HCT116 (cell line): Measurements from ENCODE around the gene WWOX. TPM values are rescaled to one million over a fixed set of nuclear protein-coding genes. Genes with fewer than 3 reads are reported as not detected.

Experiments used
- ATAC-seq: fragments of 200-7000 bp; cut with Tn5 transposase; 2 replicates; pipeline ENCODE4 v1.9.1; 2020; ENCODE audit warnings: mild to moderate bottlenecking, moderate library complexity
- BruUV-seq: library from RNA; stranded (reverse); fragments of 400-500 nt; replicated peaks from 2 replicates; lab custom pipeline; 2021; lab: Mats Ljungman, UMichigan
- CTCF ChIA-PET: fragments of 300-600 bp; sonication (Branson Sonifier 250); formaldehyde crosslinking; loops from one replicate; lab custom pipeline; 2021; ENCODE audit warnings: antibody characterized with exemption; lab: Charles Lee
- POLR2A ChIA-PET: fragments of 300-600, 350-600 bp; sonication (Branson Sonifier 250); formaldehyde crosslinking; loops from one replicate; lab custom pipeline; 2021; ENCODE audit warnings: antibody characterized with exemption; lab: Charles Lee
- RAD21 ChIA-PET, 2 experiments: fragments of 300-600 bp; sonication (Branson Sonifier 250); formaldehyde crosslinking; loops; one replicate each; lab custom pipeline; 2023; ENCODE audit warnings: low total read pairs in 2 of 2; ENCODE audit not compliant: uncharacterized antibody in 2 of 2, unreplicated experiment in 2 of 2, low non-redundant PET in 1 of 2; lab: Charles Lee
- DNase-seq: peaks from one replicate; pipeline ENCODE4 v3.0.0-alpha.2; 2010; ENCODE audit warnings: low read depth, low spot score
- H2AFZ ChIP-seq: fragments of 200-600 bp; shearing (Covaris generic), sonication (generic); 2 replicates; pipeline ENCODE4 v1.6.1; 2017; ENCODE audit warnings: low read depth, mixed run types, mixed read lengths, antibody characterized with exemption, low read length; ENCODE audit not compliant: poor library complexity, severe bottlenecking
- H3K27ac ChIP-seq: 2 replicates; pipeline ENCODE4 v1.5.1; 2012; ENCODE audit warnings: low read depth, low read length
- H3K27me3 ChIP-seq: fragments of 200-600 bp; sonication (generic); 2 replicates; pipeline ENCODE4 v1.6.1; 2016; ENCODE audit warnings: mixed run types, low read length, mixed read lengths; ENCODE audit not compliant: insufficient read depth
- H3K36me3 ChIP-seq, 2 experiments: fragments of 200-500 bp in 1 of 2; fragments of 200-600 bp in 1 of 2; sonication (Bioruptor generic) in 1 of 2; sonication (generic) in 1 of 2; 2 replicates each; pipeline versions ENCODE4 v1.5.1 to v1.6.1; 2014 to 2016; ENCODE audit warnings: low read length in 2 of 2, inconsistent platforms in 1 of 2, mixed read lengths in 1 of 2, mixed run types in 1 of 2; ENCODE audit not compliant: insufficient read depth in 2 of 2, control insufficient read depth in 1 of 2
- H3K4me1 ChIP-seq, 2 experiments: fragments of 200-600 bp in 1 of 2; sonication (generic) in 1 of 2; 2 replicates each; pipeline versions ENCODE4 v1.5.1 to v1.6.1; 2012 to 2017; ENCODE audit warnings: low read length in 2 of 2, inconsistent platforms in 1 of 2, mild to moderate bottlenecking in 1 of 2, mixed read lengths in 1 of 2, mixed run types in 1 of 2, moderate library complexity in 1 of 2; ENCODE audit not compliant: insufficient read depth in 2 of 2, control insufficient read depth in 1 of 2
- H3K4me2 ChIP-seq: fragments of 200-600 bp; sonication (generic); 2 replicates; pipeline ENCODE4 v1.6.1; 2017; ENCODE audit warnings: mixed run types, low read length, mixed read lengths
- H3K4me3 ChIP-seq, 2 experiments: fragments of 200-600 bp in 1 of 2; sonication (generic) in 1 of 2; replicated peaks in 1 of 2; 2 replicates each; pipeline ENCODE4 v1.5.1; 2011 to 2016; ENCODE audit warnings: low read length in 2 of 2, control low read depth in 1 of 2, low read depth in 1 of 2, mild to moderate bottlenecking in 1 of 2, mixed read lengths in 1 of 2, mixed run types in 1 of 2
- H3K79me2 ChIP-seq: fragments of 200-600 bp; sonication (generic); 2 replicates; pipeline ENCODE4 v1.6.1; 2017; ENCODE audit warnings: mild to moderate bottlenecking, mixed run types, low read length, moderate library complexity, mixed read lengths; ENCODE audit not compliant: insufficient read depth
- H3K9ac ChIP-seq: fragments of 200-600 bp; sonication (generic); 2 replicates; pipeline ENCODE4 v1.6.1; 2016; ENCODE audit warnings: low read length, mixed read lengths
- H3K9me2 ChIP-seq: fragments of 200-600 bp; sonication (generic), shearing (Covaris generic); 2 replicates; pipeline ENCODE4 v1.6.1; 2017; ENCODE audit warnings: mixed run types, mild to moderate bottlenecking, moderate library complexity; ENCODE audit not compliant: insufficient read depth
- H3K9me3 ChIP-seq, 2 experiments: fragments of 200-500 bp in 1 of 2; fragments of 200-600 bp in 1 of 2; sonication (Bioruptor generic) in 1 of 2; sonication (generic) in 1 of 2; 2 replicates each; pipeline ENCODE4 v1.6.1; 2014 to 2017; ENCODE audit warnings: low read length in 2 of 2, mixed read lengths in 2 of 2, inconsistent platforms in 1 of 2, low read depth in 1 of 2, mild to moderate bottlenecking in 1 of 2, mixed run types in 1 of 2, moderate library complexity in 1 of 2; ENCODE audit not compliant: control insufficient read depth in 1 of 2, insufficient read depth in 1 of 2
- H4K20me1 ChIP-seq: fragments of 200-600 bp; sonication (generic), shearing (Covaris generic); 2 replicates; pipeline ENCODE4 v1.6.1; 2017; ENCODE audit warnings: mixed run types, mild to moderate bottlenecking, moderate library complexity; ENCODE audit not compliant: insufficient read depth
- ATF3 ChIP-seq: IDR thresholded peaks from 2 replicates; pipeline ENCODE4 v1.6.1; 2012
- EGR1 ChIP-seq: IDR thresholded peaks from 2 replicates; pipeline ENCODE4 v1.6.1; 2012; ENCODE audit warnings: low read depth
- ELF1 ChIP-seq: IDR thresholded peaks from 2 replicates; pipeline ENCODE4 v1.6.1; 2012; ENCODE audit warnings: low read depth, borderline replicate concordance
- EZH2 ChIP-seq: fragments of 200-600 bp; sonication (generic); IDR thresholded peaks from 2 replicates; pipeline ENCODE4 v1.6.1; 2017; ENCODE audit warnings: antibody characterized with exemption, mixed run types
- FOSL1 ChIP-seq: IDR thresholded peaks from 2 replicates; pipeline ENCODE4 v1.6.1; 2012; ENCODE audit warnings: low read depth
- JUND ChIP-seq: IDR thresholded peaks from 2 replicates; pipeline ENCODE4 v1.6.1; 2012
- MAX ChIP-seq: IDR thresholded peaks from 2 replicates; pipeline ENCODE4 v1.6.1; 2012
- POLR2A ChIP-seq: IDR thresholded peaks from 2 replicates; pipeline ENCODE4 v1.7.0; 2011; ENCODE audit warnings: borderline replicate concordance; ENCODE audit not compliant: insufficient read depth, insufficient read length; ENCODE audit errors: extremely low read depth
- POLR2AphosphoS5 ChIP-seq: IDR thresholded peaks from 2 replicates; pipeline ENCODE4 v1.6.1; 2011; ENCODE audit warnings: mild to moderate bottlenecking, low read depth, low read length, moderate library complexity
- RAD21 ChIP-seq: IDR thresholded peaks from 2 replicates; pipeline ENCODE4 v1.6.1; 2012; ENCODE audit warnings: low read depth, mild to moderate bottlenecking
- REST ChIP-seq: IDR thresholded peaks from 2 replicates; pipeline ENCODE4 v1.6.1; 2012; ENCODE audit warnings: low read depth
- SIN3A ChIP-seq: IDR thresholded peaks from 2 replicates; pipeline ENCODE4 v1.6.1; 2012; ENCODE audit warnings: low read depth
- SP1 ChIP-seq: IDR thresholded peaks from 2 replicates; pipeline ENCODE4 v1.6.1; 2012; ENCODE audit warnings: low read depth
- SRF ChIP-seq: IDR thresholded peaks from 2 replicates; pipeline ENCODE4 v1.6.1; 2012; ENCODE audit warnings: low read depth
- TCF7L2 ChIP-seq: IDR thresholded peaks from 2 replicates; pipeline ENCODE4 v1.7.0; 2011; ENCODE audit warnings: borderline replicate concordance, inconsistent platforms; ENCODE audit not compliant: insufficient read depth, insufficient read length; ENCODE audit errors: extremely low read depth
- ZBTB33 ChIP-seq: IDR thresholded peaks from 2 replicates; pipeline ENCODE4 v1.6.1; 2011; ENCODE audit warnings: mild to moderate bottlenecking, low read length, moderate library complexity; ENCODE audit not compliant: insufficient replicate concordance; ENCODE audit errors: extremely low read depth
- ZNF274 ChIP-seq: fragments of 200-500 bp; sonication (Bioruptor generic); IDR thresholded peaks from 2 replicates; pipeline ENCODE4 v1.6.1; 2014; ENCODE audit warnings: mild to moderate bottlenecking, low read depth, low read length, inconsistent platforms
- intact Hi-C: fragments of 100-400 bp; cut with micrococcal nuclease; formaldehyde crosslinking; loops from 2 replicates; pipeline ENCODE4 v1.10.0; 2022
- total RNA-seq: library from RNA; stranded (reverse); gene quantifications from one replicate; pipeline ENCODE4 v1.2.1, GENCODE V29; 2021; ENCODE audit not compliant: unreplicated experiment

WWOX gene
- total RNA-seq, 1 experiment from 2014 or later: 13.7 TPM

- intact Hi-C loops: no loop called here
- H3K36me3 ChIP-seq: no peaks in the 10 kb centered on the region
- RAD21 ChIA-PET: no interaction called here
- no peak for TF ChIP-seq RAD21
- no peak for TF ChIP-seq ZNF274
- TF ChIP-seq ELF1: no peak
- TF ChIP-seq TCF7L2: no peak
- no peak for TF ChIP-seq EGR1
- TF ChIP-seq POLR2A: no peak
- no peak for TF ChIP-seq MAX
- no peak for TF ChIP-seq SIN3A
- no peak for TF ChIP-seq REST
- no peak for TF ChIP-seq EZH2
- TF ChIP-seq ATF3: no peak
- TF ChIP-seq ZBTB33: no peak
- no peak for TF ChIP-seq FOSL1
- no peak for TF ChIP-seq POLR2AphosphoS5
- no peak for TF ChIP-seq JUND
- TF ChIP-seq SP1: no peak
- no peak for TF ChIP-seq SRF
- TF ChIP-seq, all 23 proteins: peak for 0
- no peaks in the 10 kb centered on the region for H3K79me2 ChIP-seq
- H3K27me3 ChIP-seq: no peaks in the 10 kb centered on the region
- H3K4me3 ChIP-seq: no peak overlapping the region
- ChIA-PET POLR2A (no interaction called here), CTCF (no interaction called here)
- ATAC-seq (no peak), DNase-seq (no peak)
- peaks cover 7 to 10% of the 10 kb centered on the region in 2 experiments; a peak in 2 of 4 replicates for H3K9me3 ChIP-seq
- no peaks in the 10 kb centered on the region for H4K20me1 ChIP-seq
- no peak overlapping the region for H2AFZ ChIP-seq
- no TSS peak for BruUV-seq
- H3K9me2 ChIP-seq: no peaks in the 10 kb centered on the region
- no peak overlapping the region for H3K9ac ChIP-seq
- no peaks in the 10 kb centered on the region for H3K4me1 ChIP-seq
- H3K4me2 ChIP-seq: no peak overlapping the region
- no peak overlapping the region for H3K27ac ChIP-seq
These were observed 972.0 kb downstream of the WWOX start for GRCh38 chr16:79071424-79071823.
